OCI-LY7 (cell line): ENCODE data around the gene NOL9. TPM values are rescaled to one million over a fixed set of nuclear protein-coding genes. Genes with fewer than 3 reads are reported as not detected.
"Not testable (repeated sequence)": the region's sequence is repeated elsewhere in the genome, so short reads cannot be mapped to it uniquely, and the experiment has no call there.

ENCODE experiments used
- BruUV-seq: library from RNA; stranded (reverse); fragments of 400-500 nt; replicated peaks from 2 replicates; lab custom pipeline; 2021; lab: Mats Ljungman, UMichigan
- CTCF ChIA-PET: fragments of 300-600 bp; sonication (Branson Sonifier 250); formaldehyde crosslinking; loops from one replicate; lab custom pipeline; 2022; ENCODE audit warnings: antibody characterized with exemption; ENCODE audit not compliant: unreplicated experiment; lab: Charles Lee
- POLR2A ChIA-PET: fragments of 300-600 bp; sonication (Branson Sonifier 250); formaldehyde crosslinking; loops from one replicate; lab custom pipeline; 2022; ENCODE audit warnings: antibody characterized with exemption; lab: Charles Lee
- DNase-seq: peaks from one replicate; pipeline ENCODE4 v3.0.0-alpha.2; 2015; ENCODE audit warnings: low spot score
- H2AFZ ChIP-seq: fragments of 200-600 bp; sonication (generic), shearing (Covaris generic); 2 replicates; pipeline ENCODE4 v1.6.1; 2014; ENCODE audit warnings: mild to moderate bottlenecking, antibody characterized with exemption, low read length, moderate library complexity
- H3K27ac ChIP-seq: fragments of 200-600 bp; sonication (generic); 2 replicates; pipeline ENCODE4 v1.5.1; 2014; ENCODE audit warnings: mixed run types, low read depth, mild to moderate bottlenecking, moderate library complexity, low read length, inconsistent platforms; ENCODE audit not compliant: poor library complexity, severe bottlenecking
- H3K36me3 ChIP-seq: fragments of 200-600 bp; sonication (generic); 2 replicates; pipeline ENCODE4 v1.6.1; 2014; ENCODE audit warnings: mild to moderate bottlenecking, antibody characterized with exemption, low read length, moderate library complexity, mixed read lengths; ENCODE audit not compliant: insufficient read depth
- H3K4me1 ChIP-seq: fragments of 200-600 bp; sonication (generic); 2 replicates; pipeline ENCODE4 v1.5.1; 2014; ENCODE audit warnings: mild to moderate bottlenecking, low read length; ENCODE audit not compliant: insufficient read depth, poor library complexity, severe bottlenecking
- H3K4me2 ChIP-seq: fragments of 200-600 bp; sonication (generic); 2 replicates; pipeline ENCODE4 v1.6.1; 2014; ENCODE audit warnings: mild to moderate bottlenecking, low read length
- H3K4me3 ChIP-seq: fragments of 200-600 bp; sonication (generic); 2 replicates; pipeline ENCODE4 v1.5.1; 2014; ENCODE audit warnings: mild to moderate bottlenecking, low read depth, low read length; ENCODE audit not compliant: poor library complexity, severe bottlenecking
- H3K79me2 ChIP-seq: fragments of 200-600 bp; sonication (generic); 2 replicates; pipeline ENCODE4 v1.6.1; 2016; ENCODE audit warnings: low read depth, mild to moderate bottlenecking, low read length, moderate library complexity, mixed read lengths; ENCODE audit not compliant: insufficient read depth
- H3K9me2 ChIP-seq: fragments of 200-600 bp; sonication (generic); 2 replicates; pipeline ENCODE4 v1.6.1; 2016; ENCODE audit warnings: mild to moderate bottlenecking, low read length, mixed read lengths; ENCODE audit not compliant: insufficient read depth
- H3K9me3 ChIP-seq: fragments of 200-600 bp; sonication (generic); 2 replicates; pipeline ENCODE4 v1.6.1; 2014; ENCODE audit warnings: mild to moderate bottlenecking, mixed run types, low read length, mixed read lengths
- H4K20me1 ChIP-seq: fragments of 200-600 bp; sonication (generic); 2 replicates; pipeline ENCODE4 v1.6.1; 2014; ENCODE audit warnings: mild to moderate bottlenecking, antibody characterized with exemption, low read length, moderate library complexity, mixed read lengths; ENCODE audit not compliant: insufficient read depth
- CTCF ChIP-seq: fragments of 200-600 bp; sonication (generic); conservative IDR thresholded peaks from 2 replicates; pipeline ENCODE4 v1.5.1; 2014; ENCODE audit warnings: mild to moderate bottlenecking, antibody characterized with exemption, low read length, moderate library complexity, mixed read lengths
- EZH2phosphoT487 ChIP-seq: fragments of 200-600 bp; sonication (generic); IDR thresholded peaks from 2 replicates; pipeline ENCODE4 v1.6.1; 2018; ENCODE audit warnings: low read depth, borderline replicate concordance, mild to moderate bottlenecking, mixed run types, antibody characterized with exemption, low read length, moderate library complexity, mixed read lengths
- intact Hi-C: fragments of 100-400 bp; cut with micrococcal nuclease; formaldehyde crosslinking; loops from one replicate; pipeline ENCODE4 v1.10.0; 2022; ENCODE audit not compliant: unreplicated experiment
- total RNA-seq, 2 experiments: library from RNA; depleted of rRNA in 1 of 2; stranded (reverse); fragments of >200 nt in 1 of 2; shearing (Covaris generic) in 1 of 2; gene quantifications; 2 replicates each; pipeline ENCODE4 v1.2.3, GENCODE V29; 2014 to 2022

NOL9 gene
- total RNA-seq, 2 experiments from 2014 or later, result 39.1 to 58.8 TPM

GRCh38 chr1:6570100-6570499 is 15.8 kb upstream of the NOL9 start:
- H3K79me2 ChIP-seq, result no peaks in the 10 kb centered on the region
- no peak for TF ChIP-seq CTCF
- TF ChIP-seq EZH2phosphoT487, result no peak
- CTCF ChIA-PET, result interaction anchor here (1.6 kb wide), 1 partner anchor 10 kb away, joined by 5 read pairs; the partner anchor contains the start of gene ZBTB48
- no peaks in the 10 kb centered on the region for H3K9me3 ChIP-seq
- DNase-seq, result peak; percentile 59
- H2AFZ ChIP-seq, result no peak overlapping the region
- H4K20me1 ChIP-seq, result no peaks in the 10 kb centered on the region
- H3K4me1 ChIP-seq, result peaks cover 12% of the 10 kb centered on the region
- H3K27ac ChIP-seq, result no peak overlapping the region
- BruUV-seq, result no TSS peak
- POLR2A ChIA-PET, result interaction anchor here (0.9 to 1.8 kb wide), 2 partner anchors 10 to 12 kb away, joined by 3 to 5 read pairs; partner anchors contain the start of gene ZBTB48
- no peaks in the 10 kb centered on the region for H3K36me3 ChIP-seq
- H3K4me2 ChIP-seq, result peak overlapping the region; percentile 39
- H3K4me3 ChIP-seq, result no peak overlapping the region
- no peaks in the 10 kb centered on the region for H3K9me2 ChIP-seq
- intact Hi-C loops, result no loop called here

- intact Hi-C loops, result no loop called here
- BruUV-seq, result no TSS peak
- Histone ChIP-seq H3K27ac (no peak overlapping the region), H3K4me3 (no peak overlapping the region), H4K20me1 (no peaks in the 10 kb centered on the region), H3K79me2 (no peaks in the 10 kb centered on the region), H3K9me3 (no peaks in the 10 kb centered on the region), H2AFZ (no peak overlapping the region), H3K4me2 (no peak overlapping the region), H3K36me3 (no peaks in the 10 kb centered on the region), H3K4me1 (peaks cover 12% of the 10 kb centered on the region), H3K9me2 (no peaks in the 10 kb centered on the region)
- POLR2A ChIA-PET, result interaction anchor here (1.8 kb wide), 1 partner anchor 11 kb away, joined by 5 read pairs; the partner anchor contains the start of gene ZBTB48
- TF ChIP-seq EZH2phosphoT487 (no peak), CTCF (no peak)
- CTCF ChIA-PET, result no interaction called here
- no peak for DNase-seq
Observed at GRCh38 chr1:6569033-6569432, 14.7 kb upstream of the NOL9 start.

- TF ChIP-seq EZH2phosphoT487 (no peak), CTCF (no peak)
- no peak overlapping the region for H3K4me2 ChIP-seq
- no TSS peak for BruUV-seq
- H3K36me3 ChIP-seq, result no peaks in the 10 kb centered on the region
- no peaks in the 10 kb centered on the region for H3K9me2 ChIP-seq
- no peaks in the 10 kb centered on the region for H3K79me2 ChIP-seq
- CTCF ChIA-PET, result no interaction called here
- DNase-seq, result peak; percentile 32
- H3K4me3 ChIP-seq, result no peak overlapping the region
- H2AFZ ChIP-seq, result 0 out of 2 replicates have a peak overlapping the region, but pooled peaks have one; percentile 19
- POLR2A ChIA-PET, result no interaction called here
- peaks cover 9% of the 10 kb centered on the region for H3K4me1 ChIP-seq
- H4K20me1 ChIP-seq, result no peaks in the 10 kb centered on the region
- intact Hi-C loops, result no loop called here
- H3K27ac ChIP-seq, result no peak overlapping the region
- no peaks in the 10 kb centered on the region for H3K9me3 ChIP-seq
Observed at GRCh38 chr1:6560267-6560666, 6.0 kb upstream of the NOL9 start.

GRCh38 chr1:6559161-6559560 is 4.8 kb upstream of the NOL9 start:
- CTCF ChIA-PET, result not testable (repeated sequence)

More at GRCh38 chr1:6559161-6559560, 4.8 kb upstream of the NOL9 start:
- DNase-seq, H3K9me2 ChIP-seq, BruUV-seq, H2AFZ ChIP-seq, H4K20me1 ChIP-seq, intact Hi-C loops, H3K4me2 ChIP-seq, H3K4me3 ChIP-seq, H3K79me2 ChIP-seq, H3K9me3 ChIP-seq, H3K27ac ChIP-seq, H3K36me3 ChIP-seq: not testable (repeated sequence)
- peaks cover 16% of the 10 kb centered on the region for H3K4me1 ChIP-seq
- POLR2A ChIA-PET, result interaction anchor here (0.6 to 0.7 kb wide), 2 partner anchors 8 to 1721 kb away, joined by 3 to 4 read pairs; no protein-coding TSS in a partner anchor
